CD4-positive, alpha-beta T cell treated with Interleukin-21 for 1 hour (primary cell): ENCODE measurements around the gene RPL13A.

Experiments used
- DNase-seq: peaks from one replicate; pipeline ENCODE4 v3.0.0-alpha.2; 2020

Gene RPL13A

GRCh38 chr19:49512970-49513745 is 25.8 kb downstream of the RPL13A start:
- DNase-seq = no peak

GRCh38 chr19:49513746-49514118 is 26.3 kb downstream of the RPL13A start:
- DNase-seq = no peak

- DNase-seq = no peak
These were observed 26.7 kb downstream of the RPL13A start for GRCh38 chr19:49514151-49514550.

- DNase-seq = no peak
These were observed 28.4 kb downstream of the RPL13A start for GRCh38 chr19:49515767-49516166.

GRCh38 chr19:49518033-49518432 is 30.6 kb downstream of the RPL13A start:
- DNase-seq = no peak

GRCh38 chr19:49520705-49521319 is 33.4 kb downstream of the RPL13A start:
- no peak for DNase-seq

GRCh38 chr19:49524812-49525455 is 37.5 kb downstream of the RPL13A start:
- DNase-seq = no peak

- DNase-seq = no peak
These were observed 40.9 kb downstream of the RPL13A start for GRCh38 chr19:49528211-49528771.

GRCh38 chr19:49530708-49531107 is 43.3 kb downstream of the RPL13A start:
- DNase-seq = no peak

GRCh38 chr19:49533551-49534488 is 46.4 kb downstream of the RPL13A start:
- peak; percentile 84 for DNase-seq

- no peak for DNase-seq
These were observed 47.4 kb downstream of the RPL13A start for GRCh38 chr19:49534632-49535385.

GRCh38 chr19:49536921-49537462 is 49.6 kb downstream of the RPL13A start:
- DNase-seq = no peak

GRCh38 chr19:49538643-49539042 is 51.2 kb downstream of the RPL13A start:
- no peak for DNase-seq

GRCh38 chr19:49539192-49539952 is 52.0 kb downstream of the RPL13A start:
- no peak for DNase-seq
